Activated gamma-delta T cell (primary cell): ENCODE results near the gene FCRL6.

ENCODE experiments used
- DNase-seq: peaks from one replicate; lab custom pipeline; 2025; lab: John Stamatoyannopoulos, UW

FCRL6 gene

DNA sequence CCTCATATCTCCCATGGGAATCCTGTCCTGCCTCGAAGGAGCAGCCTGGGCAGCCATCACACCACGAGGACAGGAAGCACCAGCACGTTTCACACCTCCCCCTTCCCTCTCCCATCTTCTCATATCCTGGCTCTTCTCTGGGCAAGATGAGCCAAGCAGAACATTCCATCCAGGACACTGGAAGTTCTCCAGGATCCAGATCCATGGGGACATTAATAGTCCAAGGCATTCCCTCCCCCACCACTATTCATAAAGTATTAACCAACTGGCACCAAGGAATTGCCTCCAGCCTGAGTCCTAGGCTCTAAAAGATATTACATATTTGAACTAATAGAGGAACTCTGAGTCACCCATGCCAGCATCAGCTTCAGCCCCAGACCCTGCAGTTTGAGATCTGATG lies 33.2 kb downstream of the FCRL6 start:
- DNase-seq, result no peak

DNA sequence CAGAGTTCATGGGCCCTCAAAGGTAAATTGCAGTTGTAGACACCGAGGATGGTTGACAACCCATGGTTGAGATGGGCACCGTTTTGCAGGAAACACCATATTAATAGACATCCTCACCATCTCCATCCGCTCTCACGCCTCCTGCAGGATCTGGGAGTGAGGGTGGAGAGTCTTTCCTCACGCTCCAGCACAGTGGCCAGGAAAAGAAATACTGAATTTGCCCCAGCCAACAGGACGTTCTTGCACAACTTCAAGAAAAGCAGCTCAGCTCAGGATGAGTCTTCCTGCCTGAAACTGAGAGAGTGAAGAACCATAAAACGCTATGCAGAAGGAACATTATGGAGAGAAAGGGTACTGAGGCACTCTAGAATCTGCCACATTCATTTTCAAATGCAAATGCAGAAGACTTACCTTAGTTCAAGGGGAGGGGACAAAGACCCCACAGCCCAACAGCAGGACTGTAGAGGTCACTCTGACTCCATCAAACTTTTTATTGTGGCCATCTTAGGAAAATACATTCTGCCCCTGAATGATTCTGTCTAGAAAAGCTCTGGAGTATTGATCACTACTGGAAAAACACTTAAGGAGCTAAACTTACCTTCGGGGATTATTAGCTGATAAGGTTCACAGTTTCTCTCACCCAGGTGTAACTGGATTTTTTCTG lies 33.8 kb downstream of the FCRL6 start:
- no peak for DNase-seq

DNA sequence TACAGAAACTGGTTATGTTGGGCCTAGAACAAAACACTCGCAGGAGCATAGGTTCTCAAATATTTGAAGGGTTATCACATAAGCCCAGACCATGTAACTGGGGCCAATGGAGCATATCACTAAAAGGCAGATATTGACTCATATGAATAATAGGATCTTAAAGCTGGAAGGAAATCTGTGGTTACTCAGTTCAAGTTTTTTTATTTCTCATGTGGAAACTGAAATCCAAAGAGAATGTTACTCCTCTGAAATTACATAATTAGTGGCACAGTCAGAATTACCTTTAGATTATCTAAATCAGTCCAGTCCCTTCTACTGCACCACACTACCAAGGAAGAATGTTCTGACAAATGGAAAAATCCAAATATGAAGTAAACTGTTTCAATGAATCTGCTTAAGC lies 36.6 kb downstream of the FCRL6 start:
- no peak for DNase-seq

DNA sequence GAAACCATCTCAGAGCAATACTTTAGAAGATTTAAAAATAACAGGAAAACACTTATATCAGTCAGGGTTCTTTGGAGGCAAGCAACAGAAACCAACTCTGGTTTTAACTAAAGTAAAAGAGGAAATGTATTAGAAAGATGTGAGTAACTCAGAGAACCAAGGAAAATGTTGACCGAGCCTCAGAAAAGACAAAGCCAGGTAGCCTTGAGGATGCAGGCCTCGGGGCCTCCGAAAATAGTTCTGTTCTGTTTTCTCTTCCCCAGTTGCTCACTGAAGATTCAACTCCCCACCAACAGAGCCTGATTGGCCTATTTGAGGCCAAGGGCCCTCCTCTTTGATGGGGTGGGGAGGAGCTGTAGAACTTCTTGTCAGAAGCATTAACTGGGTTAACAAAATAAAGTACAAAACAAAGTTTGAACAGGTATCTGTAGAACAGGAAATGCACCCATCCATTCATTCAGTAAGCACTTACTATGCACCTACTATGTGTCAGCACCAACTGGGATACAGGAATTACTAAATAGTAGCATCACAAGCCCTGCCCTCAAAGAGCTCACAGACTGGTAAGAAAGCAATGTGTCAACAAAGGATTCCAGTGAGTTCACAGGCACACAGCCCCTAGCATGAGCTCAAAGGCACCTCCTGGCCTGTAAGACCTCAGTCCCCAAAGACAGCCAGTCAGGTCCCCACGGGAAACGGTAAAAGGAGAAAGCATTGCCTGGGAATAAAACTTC lies 37.1 kb downstream of the FCRL6 start:
- no peak for DNase-seq

DNA sequence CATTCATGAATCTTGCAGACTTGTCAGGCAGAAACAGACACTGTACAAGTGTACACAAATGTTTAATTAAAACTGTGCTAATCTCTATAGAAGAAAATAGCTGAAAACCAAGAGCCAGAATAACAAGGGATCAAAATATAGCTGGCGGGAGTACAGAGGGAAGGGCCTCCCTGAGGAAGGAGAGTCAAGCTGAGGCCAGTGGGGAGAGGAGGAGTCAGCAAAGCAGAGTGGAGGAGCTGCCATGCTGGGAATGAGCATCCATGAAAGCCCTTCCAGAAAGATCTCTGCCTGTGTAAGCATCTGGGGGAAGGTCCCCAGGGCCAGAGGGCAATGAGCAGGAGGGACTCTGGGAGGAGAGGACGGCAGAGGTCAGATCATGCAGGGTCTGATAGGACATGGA lies 39.6 kb downstream of the FCRL6 start:
- no peak for DNase-seq

DNA sequence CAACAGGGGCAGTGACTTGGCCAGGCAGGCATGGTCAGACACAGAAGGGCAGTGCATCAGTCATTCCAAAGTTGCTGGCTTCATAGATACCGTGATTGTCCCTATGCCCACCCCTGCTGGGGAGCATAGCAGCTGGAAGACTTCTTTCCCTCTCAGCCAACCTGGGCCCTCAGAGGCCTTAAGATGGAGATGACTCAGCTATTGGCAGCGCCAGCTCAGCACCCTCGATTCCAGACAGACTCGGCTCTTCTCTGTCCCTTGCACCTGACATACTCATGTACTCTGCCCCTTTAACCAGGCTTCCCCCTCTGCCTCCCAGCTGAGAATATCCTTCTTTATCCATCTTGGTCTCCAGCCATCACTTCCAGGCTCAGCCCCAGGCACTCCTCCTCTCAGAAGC lies 41.3 kb downstream of the FCRL6 start:
- DNase-seq, result no peak

DNA sequence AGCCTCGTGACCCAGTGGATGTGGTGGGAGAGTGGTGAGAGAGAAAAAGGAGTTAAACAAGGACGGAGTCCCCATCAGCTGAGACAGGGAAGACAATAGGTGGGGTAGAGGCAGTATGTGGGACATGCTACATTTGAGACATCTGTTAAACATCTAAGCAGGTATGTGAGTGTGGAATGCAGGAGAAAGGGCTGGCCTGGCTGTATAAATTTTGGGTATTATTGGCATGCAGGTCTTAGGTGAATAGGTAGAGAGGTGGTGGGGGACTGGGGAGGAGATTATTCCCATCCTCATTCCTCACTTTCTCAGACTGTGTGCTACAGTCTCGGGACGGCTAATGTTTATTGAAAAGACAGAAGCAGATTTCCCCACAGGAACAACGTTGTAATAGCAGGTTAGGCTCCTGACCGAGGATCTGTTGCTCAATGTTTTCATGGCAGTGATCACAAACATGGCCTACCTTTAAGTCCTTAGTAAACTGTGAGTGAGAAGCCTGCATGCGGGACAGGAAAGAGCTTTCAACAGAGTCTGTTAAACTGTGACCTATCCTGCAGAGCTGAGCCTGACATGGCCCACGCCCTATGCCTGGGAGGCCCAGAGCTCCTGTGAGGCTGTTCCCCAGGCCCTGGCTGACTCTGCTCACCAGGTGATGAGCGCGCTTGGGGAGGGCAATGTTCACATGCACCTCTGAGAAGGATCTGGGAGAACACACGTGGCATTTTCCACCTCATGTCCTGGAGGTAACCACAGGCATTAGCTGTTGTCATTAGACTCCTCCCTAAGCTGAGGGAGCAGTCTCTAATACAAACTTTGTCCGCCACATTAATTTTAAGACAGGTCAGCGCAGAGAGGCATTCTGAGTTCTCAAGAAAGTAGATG lies 43.8 kb downstream of the FCRL6 start:
- no peak for DNase-seq

DNA sequence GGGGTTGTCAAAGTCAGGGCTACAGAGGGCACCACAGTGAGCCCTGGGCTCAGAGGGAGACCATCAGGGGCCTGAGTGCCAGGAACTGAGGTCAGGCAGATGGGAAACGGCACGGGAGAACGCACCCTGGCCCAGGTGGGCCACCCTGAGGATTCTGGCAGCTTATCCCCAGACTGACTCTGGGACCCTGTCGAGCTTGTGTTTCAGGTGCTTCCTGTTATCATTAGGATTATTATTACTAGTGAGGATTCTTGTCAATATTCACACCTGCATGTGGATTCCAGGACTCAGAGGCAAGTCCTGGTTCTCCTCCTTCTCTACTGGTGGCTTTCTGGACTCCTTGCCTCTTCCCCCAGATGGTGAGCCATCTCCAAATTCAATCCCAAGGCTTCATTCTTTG lies 45.1 kb downstream of the FCRL6 start:
- DNase-seq, result no peak

DNA sequence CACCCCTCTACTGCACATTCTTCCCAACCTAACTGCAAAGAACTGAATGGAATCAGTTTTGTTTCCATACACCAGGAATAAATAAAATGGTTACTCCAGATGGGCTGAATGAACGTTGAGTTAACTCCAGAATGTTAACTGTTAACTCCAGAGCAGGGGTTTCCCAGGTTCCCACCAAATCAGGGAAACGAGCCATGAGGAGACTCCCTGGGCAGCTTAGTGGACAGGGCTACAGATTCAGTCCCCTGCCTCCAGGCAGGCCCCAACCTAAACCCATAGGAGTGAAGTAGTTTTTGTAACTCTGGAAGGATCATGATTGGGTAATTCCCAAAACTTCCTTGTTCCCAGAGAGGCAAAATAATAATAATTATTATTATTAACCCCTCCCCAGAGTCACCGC lies 46.2 kb downstream of the FCRL6 start:
- no peak for DNase-seq

DNA sequence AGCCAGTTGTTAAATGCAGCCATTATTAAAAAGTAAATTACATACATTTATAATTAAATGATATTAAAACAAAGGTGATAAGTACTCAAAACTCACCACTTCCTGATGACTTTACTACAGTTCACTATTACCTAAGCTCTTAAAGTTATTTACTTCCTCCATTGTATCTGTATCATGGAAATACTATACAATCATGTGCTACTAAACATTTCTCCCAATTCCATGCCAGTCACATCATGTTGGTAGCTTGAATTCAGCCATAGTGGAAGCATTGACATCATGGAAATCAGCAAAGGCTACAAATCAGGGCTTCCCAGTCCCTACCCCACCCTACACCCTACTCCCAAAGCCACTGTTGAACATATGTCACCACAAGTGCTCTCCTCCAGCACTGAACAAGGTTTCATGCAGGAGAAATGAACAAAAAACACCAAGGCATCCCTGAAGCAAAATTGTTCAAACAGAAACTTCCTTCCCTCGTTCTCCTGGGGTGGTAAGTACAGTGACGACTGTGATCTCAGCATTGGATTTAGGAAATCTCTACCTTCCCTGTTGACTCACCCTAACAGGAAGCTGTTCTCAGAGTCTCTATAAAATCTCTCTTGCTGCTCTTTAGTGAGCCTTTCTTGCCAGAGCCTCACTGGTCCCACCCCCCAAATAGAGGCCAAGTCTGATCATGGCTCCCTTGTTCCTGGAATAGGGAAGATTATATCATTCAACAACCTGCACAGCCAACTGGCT lies 47.6 kb downstream of the FCRL6 start:
- DNase-seq, result no peak

DNA sequence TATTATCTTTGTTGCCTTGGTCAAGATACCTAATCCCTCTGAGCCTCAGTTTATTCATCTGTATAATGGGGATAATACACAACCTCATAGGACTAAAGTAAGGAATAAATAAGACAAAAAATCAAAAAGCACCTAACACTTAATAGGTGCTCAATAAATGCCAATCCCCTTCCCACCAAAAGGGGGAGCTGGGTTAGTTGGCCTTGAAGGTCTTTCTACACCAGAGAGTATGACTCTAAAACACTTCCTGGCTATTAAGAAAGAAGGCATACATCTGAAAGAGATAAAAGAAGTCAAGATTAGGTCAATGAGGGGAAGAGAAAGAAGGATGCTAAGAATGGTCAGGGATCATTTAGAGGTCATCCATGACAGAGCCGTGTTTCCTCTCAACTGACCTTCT lies 49.2 kb downstream of the FCRL6 start:
- DNase-seq, result no peak

DNA sequence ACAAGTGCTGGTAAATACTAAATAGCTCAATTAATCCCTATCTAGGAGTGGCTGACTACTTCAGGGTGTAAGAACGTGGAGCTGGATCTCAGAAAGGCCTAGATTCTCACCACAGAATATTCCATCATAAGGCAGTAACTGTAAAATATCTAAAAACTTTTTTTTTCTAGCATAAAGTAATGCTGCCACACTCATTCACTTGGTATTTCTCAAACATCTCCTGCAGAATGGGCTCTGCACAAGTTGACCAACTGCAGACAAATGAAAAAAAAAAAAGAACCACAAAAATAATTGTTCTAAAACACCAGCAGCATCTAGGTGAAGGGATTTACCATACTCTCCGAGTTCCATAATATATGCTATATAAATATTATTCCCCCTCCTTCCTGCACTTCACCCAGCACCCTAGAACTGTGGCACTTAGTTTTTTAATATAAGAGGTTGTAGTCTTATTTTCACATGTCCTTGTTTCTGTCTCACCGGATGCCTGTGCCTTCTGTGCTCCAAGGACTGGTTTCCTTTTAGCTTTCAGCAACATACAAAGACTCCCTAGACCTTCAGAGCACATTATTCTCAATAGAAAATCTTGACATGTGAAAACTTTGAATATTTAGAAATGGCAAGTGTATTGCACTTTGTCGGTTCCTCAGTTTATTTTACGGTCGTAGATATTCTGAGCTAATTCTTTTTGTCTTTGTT lies 51.4 kb downstream of the FCRL6 start:
- DNase-seq, result no peak

DNA sequence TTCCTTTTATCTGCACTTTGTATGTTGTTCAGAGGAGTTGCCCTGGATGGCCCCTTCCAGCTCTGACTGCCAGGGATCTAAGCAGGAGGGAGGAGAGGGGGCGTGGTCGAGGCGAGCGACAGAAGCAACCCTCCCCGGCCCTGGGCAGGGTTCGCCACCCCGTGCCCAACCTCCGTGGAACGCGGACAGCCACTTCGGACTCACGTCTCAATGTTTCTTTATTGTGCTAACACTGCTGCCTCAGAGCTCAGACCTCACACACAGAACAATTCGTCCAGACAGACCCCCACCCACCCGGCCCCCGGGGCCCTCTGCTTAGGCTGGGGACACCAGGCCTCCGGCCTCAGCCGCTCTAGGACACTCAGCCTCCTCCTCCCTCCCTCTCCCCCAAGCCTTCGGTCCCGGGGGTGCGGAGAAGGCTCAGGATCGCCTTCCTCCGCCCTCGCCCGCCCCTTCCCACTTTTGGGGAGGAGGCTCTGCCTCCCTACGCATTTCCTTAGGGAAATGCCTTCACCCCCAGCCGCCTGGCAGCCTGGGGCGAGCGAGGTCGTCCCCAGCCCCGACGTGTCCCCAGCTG lies 52.0 kb downstream of the FCRL6 start:
- no peak for DNase-seq

DNA sequence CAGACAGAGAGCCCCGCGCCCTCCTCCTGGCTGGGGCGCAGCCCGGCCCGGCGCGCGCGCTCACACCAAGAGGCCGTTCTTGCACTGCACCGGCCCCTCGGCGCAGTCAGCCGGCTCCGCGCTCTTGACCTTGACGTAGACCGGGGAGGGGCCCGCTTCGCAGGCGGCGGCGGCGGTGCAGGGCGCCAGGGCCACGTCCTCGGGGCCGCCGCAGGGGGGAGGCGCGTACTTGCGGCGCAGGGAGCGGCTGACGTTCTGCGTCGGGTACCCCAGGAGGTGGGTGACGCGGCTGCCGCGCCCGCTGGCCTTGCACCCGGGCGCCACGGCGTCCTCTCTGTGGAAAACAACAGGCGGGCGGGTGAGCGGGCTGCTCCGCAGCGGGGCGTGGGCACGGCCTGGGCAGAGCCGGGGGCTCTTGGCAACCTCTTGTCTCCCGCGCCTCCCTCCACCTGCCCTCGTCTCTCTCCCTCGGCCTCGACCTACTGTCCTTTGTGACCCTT lies 52.6 kb downstream of the FCRL6 start:
- DNase-seq, result peak; percentile 64

DNA sequence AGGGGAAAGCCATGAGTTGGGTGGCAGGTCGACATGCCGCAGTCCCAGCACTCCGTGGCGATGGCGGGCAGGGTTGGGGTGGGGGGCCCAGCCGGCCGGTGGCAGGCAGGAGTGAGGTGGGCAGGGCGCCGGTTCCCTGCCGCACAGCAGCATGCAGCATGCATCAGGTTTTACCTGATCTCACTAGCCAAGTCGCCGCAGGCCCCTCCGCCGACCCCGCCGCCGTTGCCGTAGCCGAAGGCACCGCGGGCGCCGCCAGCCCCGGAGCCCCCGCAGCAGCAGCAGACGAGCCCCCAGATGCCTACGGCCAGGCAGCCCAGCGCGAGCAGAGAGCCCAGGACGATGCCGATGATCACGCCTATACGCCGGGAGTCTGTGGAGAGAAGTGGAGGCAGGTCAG lies 53.5 kb downstream of the FCRL6 start:
- no peak for DNase-seq

DNA sequence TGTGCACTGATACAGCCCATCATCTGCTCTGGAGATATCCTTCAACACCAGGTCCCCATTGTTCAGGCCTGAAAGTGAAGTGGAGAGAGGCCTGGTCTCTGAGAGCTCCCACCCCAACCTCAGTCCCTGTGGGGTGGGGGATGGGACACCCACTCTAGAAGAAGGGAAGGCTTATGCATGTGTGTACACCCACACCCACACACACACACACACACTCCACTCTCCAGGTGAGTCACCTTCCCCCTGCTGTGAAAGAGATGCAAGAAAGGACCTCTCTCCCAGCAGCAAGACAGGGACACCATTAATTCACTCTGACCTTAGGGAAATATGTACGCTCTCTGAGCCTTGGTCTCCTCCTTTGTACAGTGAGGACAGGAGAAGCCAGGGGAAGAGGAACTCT lies 54.4 kb downstream of the FCRL6 start:
- no peak for DNase-seq

DNA sequence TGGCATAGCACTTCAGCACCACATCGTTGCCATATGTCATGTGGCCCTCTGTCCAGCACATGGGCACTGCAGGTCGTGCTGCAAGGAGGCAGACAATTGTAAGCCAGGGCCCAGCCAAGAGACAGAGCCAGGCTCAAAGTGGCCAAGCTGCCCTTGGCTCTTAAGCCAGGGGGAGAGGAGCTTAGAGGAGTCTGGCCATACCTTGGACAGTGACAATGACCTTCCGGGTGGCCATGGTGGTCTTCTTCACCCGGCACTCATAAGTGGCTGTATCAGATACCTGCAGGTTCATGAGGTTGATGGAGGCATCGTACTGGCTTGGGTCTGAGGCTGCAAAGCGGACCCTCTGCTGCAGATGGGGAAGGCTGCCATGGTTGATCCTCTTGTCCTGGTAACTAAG lies 55.7 kb downstream of the FCRL6 start:
- no peak for DNase-seq

DNA sequence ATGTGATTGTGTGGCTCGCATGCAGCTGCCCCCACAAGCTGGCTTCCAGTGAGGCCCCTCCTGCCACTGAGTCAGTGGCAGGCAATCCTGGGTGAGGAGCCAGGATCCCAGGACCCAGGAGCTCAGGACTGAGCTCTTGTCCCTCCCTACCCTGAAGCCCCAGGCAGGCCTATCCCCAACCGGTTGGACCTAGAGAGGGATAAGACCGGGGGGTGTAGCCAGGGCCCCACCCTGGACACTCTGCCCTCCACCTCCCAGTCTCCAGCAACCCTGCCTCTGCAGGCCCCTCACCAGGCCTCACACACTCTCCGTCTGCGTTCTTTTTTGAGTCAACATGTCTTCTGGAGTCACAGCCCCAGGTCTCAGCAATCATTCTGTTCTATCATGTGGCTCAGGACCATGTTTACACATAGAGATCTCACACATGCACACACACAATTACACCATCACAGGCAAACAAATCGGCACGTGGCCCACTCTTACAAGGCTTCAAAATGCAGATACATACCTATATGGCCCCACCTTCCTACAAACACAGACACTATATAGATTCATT lies 57.7 kb downstream of the FCRL6 start:
- no peak for DNase-seq

DNA sequence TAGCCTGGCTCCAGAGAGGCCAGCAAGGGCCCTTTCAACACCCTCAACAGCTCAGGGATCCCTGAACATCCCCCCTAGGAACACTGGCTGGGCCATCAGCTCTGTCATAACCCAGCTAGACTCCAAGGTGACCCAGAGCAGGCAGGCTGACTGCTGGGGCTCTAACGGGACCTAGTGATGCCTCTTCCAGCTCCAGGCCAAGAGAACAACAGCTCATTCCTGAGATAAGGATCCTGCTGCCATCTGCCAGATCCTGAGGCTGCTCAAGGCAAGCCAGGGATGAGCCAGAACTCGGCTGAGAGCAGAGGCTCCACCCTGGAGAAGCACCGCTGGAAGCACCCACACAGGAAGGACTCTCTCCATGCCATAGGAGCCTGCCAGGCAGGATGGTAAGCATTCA lies 58.3 kb downstream of the FCRL6 start:
- DNase-seq, result no peak

DNA sequence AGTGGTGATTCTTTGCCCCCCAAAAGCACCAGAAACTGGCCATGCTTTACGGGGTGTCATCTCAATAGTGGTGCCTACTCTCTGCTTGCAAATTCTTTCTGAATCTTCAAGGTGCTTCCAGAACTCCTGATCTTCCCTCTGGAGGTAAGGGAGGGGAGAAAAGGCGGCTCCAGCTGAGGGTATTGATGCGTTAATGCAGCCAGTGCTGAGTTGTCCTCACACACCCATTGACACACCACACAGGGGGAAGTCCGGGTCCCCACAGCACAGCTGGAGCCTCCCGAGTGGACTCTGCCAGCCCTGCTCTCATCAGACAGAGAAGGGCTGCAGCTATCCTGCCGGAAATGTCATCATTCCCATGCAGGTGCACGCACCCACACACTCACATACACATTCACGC lies 59.1 kb downstream of the FCRL6 start:
- DNase-seq, result no peak

DNA sequence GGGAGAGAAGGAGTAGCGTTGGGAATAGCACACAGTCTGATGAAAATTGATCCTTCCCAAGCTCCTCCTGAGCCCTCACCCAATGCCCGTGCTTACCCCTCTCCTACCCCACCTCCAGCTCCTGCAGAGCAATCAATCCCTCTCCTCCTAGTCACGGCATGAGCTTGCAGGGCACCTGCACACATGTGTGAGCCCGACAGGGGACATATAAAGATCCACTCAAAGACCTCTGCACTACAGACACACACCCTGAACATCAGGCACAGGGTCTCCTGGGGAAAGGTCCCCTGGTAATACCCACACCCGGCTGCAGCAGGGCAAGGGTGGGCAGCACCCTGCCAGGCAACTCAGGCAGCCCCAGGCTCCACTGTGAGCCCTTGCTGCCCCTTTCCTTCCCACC lies 59.9 kb downstream of the FCRL6 start:
- no peak for DNase-seq
